ENCODE data around the gene CMC4. TPM values are rescaled to one million over a fixed set of nuclear protein-coding genes. Genes with fewer than 3 reads are reported as not detected.

Gene CMC4
- total and polyA plus RNA-seq, 5 donors from 2014 or later: 3.7 to 22.9 (median 18.8) TPM

DNA sequence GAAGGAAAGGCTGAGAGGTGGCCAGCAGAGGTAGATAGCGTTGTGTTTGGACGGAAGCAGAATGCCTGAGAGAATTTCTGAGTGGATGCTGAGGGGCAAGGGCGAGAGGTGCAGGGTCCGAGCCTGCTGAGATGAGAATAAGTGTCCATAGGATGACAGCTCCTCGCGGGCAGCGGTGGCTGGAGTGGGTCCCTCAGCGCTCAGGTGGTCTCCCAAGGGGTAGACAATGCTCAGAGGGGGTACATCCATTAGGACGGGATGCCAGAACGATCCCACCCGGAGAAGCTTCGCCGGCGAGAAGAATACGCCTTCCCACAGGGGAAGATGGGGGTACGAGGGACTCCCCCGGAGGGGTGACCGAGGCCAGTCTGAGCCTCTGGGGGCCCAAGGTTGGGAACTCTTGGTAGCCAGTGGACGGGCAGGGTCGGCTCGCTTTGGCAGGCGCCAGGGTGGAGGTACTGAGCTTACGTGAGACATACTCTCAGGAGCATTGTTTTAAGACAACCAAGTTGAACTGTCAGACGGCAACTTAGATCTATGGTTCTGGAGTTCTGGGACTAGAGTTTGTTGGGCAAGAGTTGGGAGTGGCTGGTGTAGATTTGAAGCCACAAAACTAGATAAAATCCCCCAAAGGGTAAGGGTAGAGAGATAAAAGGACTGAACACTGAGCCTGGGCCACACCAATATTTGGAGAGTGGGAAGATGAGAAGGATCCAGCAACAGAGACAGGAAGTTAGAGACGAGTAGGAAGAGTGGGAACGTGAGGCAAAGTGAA, 16.2 kb upstream of the CMC4 start:
- Mint-ChIP-seq H3K27ac (peak overlapping the region in 2 of 3 donors; percentile 3 to 50), H3K9me3 (no peaks in the 10 kb centered on the region), H3K4me1 (peaks cover 0 to 13% (median 1%) of the 10 kb centered on the region in 4 donors), H3K4me3 (no peak overlapping the region), H3K27me3 (no peaks in the 10 kb centered on the region), H3K36me3 (peaks cover 2% of the 10 kb centered on the region)
- no peaks in the 10 kb centered on the region for H3K4me1 ChIP-seq (ENCODE audit: control insufficient read depth, insufficient read depth, low read length, poor library complexity, severe bottlenecking)
- no peak overlapping the region for H3K4me3 ChIP-seq (ENCODE audit: low read depth, low read length)
- no peak overlapping the region for H3K27ac ChIP-seq (ENCODE audit: insufficient read depth, low read length, poor library complexity, severe bottlenecking)
- no peaks in the 10 kb centered on the region for H3K9me3 ChIP-seq (ENCODE audit: control insufficient read depth in 2 of 2, low read length in 2 of 2)
- no peaks in the 10 kb centered on the region for H3K27me3 ChIP-seq (ENCODE audit: control insufficient read depth, insufficient read depth, low read length)
- no peak for DNase-seq
- no peak for ATAC-seq (ENCODE audit: low read depth in 2 of 2)
- peaks cover 23% of the 10 kb centered on the region for H3K36me3 ChIP-seq (ENCODE audit: control insufficient read depth, insufficient read depth, low read length)

- Mint-ChIP-seq H3K4me3 (no peak overlapping the region), H3K27ac (peak overlapping the region in 1 of 3 donors; percentile 83), H3K9me3 (no peaks in the 10 kb centered on the region), H3K27me3 (no peaks in the 10 kb centered on the region), H3K4me1 (peaks cover 0 to 13% (median 1%) of the 10 kb centered on the region in 4 donors), H3K36me3 (no peaks in the 10 kb centered on the region)
- Histone ChIP-seq H3K27ac (ENCODE audit: insufficient read depth, low read length, poor library complexity, severe bottlenecking) (no peak overlapping the region), H3K27me3 (ENCODE audit: control insufficient read depth, insufficient read depth, low read length) (no peaks in the 10 kb centered on the region), H3K9me3 (ENCODE audit: control insufficient read depth in 2 of 2, low read length in 2 of 2) (no peaks in the 10 kb centered on the region), H3K4me3 (ENCODE audit: low read depth, low read length) (no peak overlapping the region), H3K4me1 (ENCODE audit: control insufficient read depth, insufficient read depth, low read length, poor library complexity, severe bottlenecking) (no peaks in the 10 kb centered on the region), H3K36me3 (ENCODE audit: control insufficient read depth, insufficient read depth, low read length) (peaks cover 24% of the 10 kb centered on the region)
- DNase-seq: peak; percentile 16 to 45 (median 30)
- ATAC-seq (ENCODE audit: low read depth in 2 of 2): no peak
Observed at GRCh38 chrX:155086202-155086840, 15.4 kb upstream of the CMC4 start.

- Histone ChIP-seq H3K36me3 (ENCODE audit: control insufficient read depth, insufficient read depth, low read length) (peaks cover 11% of the 10 kb centered on the region), H3K4me1 (ENCODE audit: control insufficient read depth, insufficient read depth, low read length, poor library complexity, severe bottlenecking) (peaks cover 31% of the 10 kb centered on the region), H3K27me3 (ENCODE audit: control insufficient read depth, insufficient read depth, low read length) (no peaks in the 10 kb centered on the region), H3K4me3 (ENCODE audit: low read depth, low read length) (peak overlapping the region; percentile 81), H3K9me3 (ENCODE audit: control insufficient read depth in 2 of 2, low read length in 2 of 2) (no peaks in the 10 kb centered on the region), H3K27ac (ENCODE audit: insufficient read depth, low read length, poor library complexity, severe bottlenecking) (peak overlapping the region; percentile 82)
- H3K4me3 Mint-ChIP-seq: peak overlapping the region; percentile 89 to 97 (median 94)
- DNase-seq (peak in 1 of 3 donors; percentile 48), ATAC-seq (ENCODE audit: low read depth in 2 of 2) (no peak)
- peak overlapping the region; percentile 54 to 94 (median 93) for H3K27ac Mint-ChIP-seq
- H3K36me3 Mint-ChIP-seq: peaks cover 12% of the 10 kb centered on the region
- no peaks in the 10 kb centered on the region for H3K27me3 Mint-ChIP-seq
- peaks cover 0 to 2% (median 0%) of the 10 kb centered on the region in 7 donors for H3K9me3 Mint-ChIP-seq
- peaks cover 9 to 60% (median 43%) of the 10 kb centered on the region in 4 donors for H3K4me1 Mint-ChIP-seq
Observed at GRCh38 chrX:155071694-155072280, 851 bp upstream of the CMC4 start.

DNA sequence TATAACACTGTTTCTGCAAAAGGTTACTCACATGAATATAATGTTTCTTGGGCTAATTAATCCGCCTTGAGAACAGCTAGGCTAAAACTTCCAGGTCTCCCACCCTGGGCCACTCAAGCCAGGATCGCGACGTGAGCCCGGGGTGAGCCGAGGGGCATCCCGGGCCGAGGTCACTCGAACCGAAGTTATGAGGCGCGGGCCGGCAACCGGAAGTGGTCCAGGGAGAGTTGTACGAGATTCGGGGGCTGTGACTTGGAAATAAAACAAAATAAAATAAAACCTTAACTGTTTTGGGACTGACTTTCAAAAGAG, 317 bp downstream of the CMC4 start:
- no peak for ATAC-seq (ENCODE audit: low read depth in 2 of 2)
- peak overlapping the region; percentile 70 to 95 (median 82) for H3K4me3 Mint-ChIP-seq
- Histone ChIP-seq H3K27ac (ENCODE audit: insufficient read depth, low read length, poor library complexity, severe bottlenecking) (peak overlapping the region; percentile 82), H3K36me3 (ENCODE audit: control insufficient read depth, insufficient read depth, low read length) (peaks cover 7% of the 10 kb centered on the region), H3K27me3 (ENCODE audit: control insufficient read depth, insufficient read depth, low read length) (no peaks in the 10 kb centered on the region), H3K4me1 (ENCODE audit: control insufficient read depth, insufficient read depth, low read length, poor library complexity, severe bottlenecking) (peaks cover 31% of the 10 kb centered on the region), H3K9me3 (ENCODE audit: control insufficient read depth in 2 of 2, low read length in 2 of 2) (no peaks in the 10 kb centered on the region), H3K4me3 (ENCODE audit: low read depth, low read length) (peak overlapping the region; percentile 92)
- H3K36me3 Mint-ChIP-seq: peaks cover 9% of the 10 kb centered on the region
- H3K27ac Mint-ChIP-seq: peak overlapping the region; percentile 61 to 89 (median 83)
- DNase-seq: no peak
- no peaks in the 10 kb centered on the region for H3K27me3 Mint-ChIP-seq
- H3K9me3 Mint-ChIP-seq: peaks cover 0 to 2% (median 0%) of the 10 kb centered on the region in 7 donors
- peaks cover 9 to 58% (median 43%) of the 10 kb centered on the region in 4 donors for H3K4me1 Mint-ChIP-seq

DNA sequence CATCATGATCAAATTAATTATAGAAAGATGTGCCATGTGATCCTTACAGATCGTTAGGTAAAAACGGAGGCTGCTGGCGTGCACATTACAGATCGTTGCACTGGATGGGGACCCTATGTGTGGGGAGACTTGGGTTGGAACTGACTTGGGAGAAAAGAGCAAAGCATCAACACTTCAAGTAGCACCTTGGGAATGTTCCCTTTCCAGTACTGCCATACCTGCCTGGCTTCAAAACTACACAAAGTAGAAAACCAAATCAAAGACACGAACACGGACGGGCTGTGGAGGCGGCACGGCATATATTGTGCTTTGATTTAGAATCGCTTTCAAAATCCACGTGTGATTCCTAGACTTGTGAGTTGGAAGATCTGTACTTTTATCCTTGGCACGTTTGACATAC, 898 bp downstream of the CMC4 start:
- no peaks in the 10 kb centered on the region for H3K27me3 Mint-ChIP-seq
- Histone ChIP-seq H3K27me3 (ENCODE audit: control insufficient read depth, insufficient read depth, low read length) (no peaks in the 10 kb centered on the region), H3K4me3 (ENCODE audit: low read depth, low read length) (peak overlapping the region; percentile 92), H3K9me3 (ENCODE audit: control insufficient read depth in 2 of 2, low read length in 2 of 2) (no peaks in the 10 kb centered on the region), H3K27ac (ENCODE audit: insufficient read depth, low read length, poor library complexity, severe bottlenecking) (peak overlapping the region; percentile 82), H3K36me3 (ENCODE audit: control insufficient read depth, insufficient read depth, low read length) (peaks cover 7% of the 10 kb centered on the region), H3K4me1 (ENCODE audit: control insufficient read depth, insufficient read depth, low read length, poor library complexity, severe bottlenecking) (peaks cover 31% of the 10 kb centered on the region)
- H3K4me3 Mint-ChIP-seq: peak overlapping the region; percentile 70 to 95 (median 82)
- peaks cover 4% of the 10 kb centered on the region for H3K36me3 Mint-ChIP-seq
- ATAC-seq (ENCODE audit: low read depth in 2 of 2): no peak
- peaks cover 9 to 52% (median 40%) of the 10 kb centered on the region in 4 donors for H3K4me1 Mint-ChIP-seq
- H3K27ac Mint-ChIP-seq: peak overlapping the region; percentile 4 to 89 (median 61)
- peaks cover 0 to 2% (median 0%) of the 10 kb centered on the region in 7 donors for H3K9me3 Mint-ChIP-seq
- DNase-seq: no peak

- H3K27ac ChIP-seq (ENCODE audit: insufficient read depth, low read length, poor library complexity, severe bottlenecking): peak overlapping the region; percentile 14
- H3K4me1 ChIP-seq (ENCODE audit: control insufficient read depth, insufficient read depth, low read length, poor library complexity, severe bottlenecking): peaks cover 30% of the 10 kb centered on the region
- Mint-ChIP-seq H3K36me3 (peaks cover 4% of the 10 kb centered on the region), H3K27ac (peak overlapping the region; percentile 2 to 61 (median 60)), H3K27me3 (no peaks in the 10 kb centered on the region), H3K4me1 (peaks cover 9 to 51% (median 39%) of the 10 kb centered on the region in 4 donors), H3K9me3 (peaks cover 0 to 2% (median 0%) of the 10 kb centered on the region in 7 donors), H3K4me3 (peak overlapping the region in 3 of 4 donors; percentile 79 to 95 (median 85))
- H3K9me3 ChIP-seq (ENCODE audit: control insufficient read depth in 2 of 2, low read length in 2 of 2): no peaks in the 10 kb centered on the region
- peaks cover 6% of the 10 kb centered on the region for H3K36me3 ChIP-seq (ENCODE audit: control insufficient read depth, insufficient read depth, low read length)
- DNase-seq: no peak
- peak overlapping the region; percentile 92 for H3K4me3 ChIP-seq (ENCODE audit: low read depth, low read length)
- H3K27me3 ChIP-seq (ENCODE audit: control insufficient read depth, insufficient read depth, low read length): no peaks in the 10 kb centered on the region
- no peak for ATAC-seq (ENCODE audit: low read depth in 2 of 2)
Observed at GRCh38 chrX:155069414-155069813, 1.5 kb downstream of the CMC4 start.

DNA sequence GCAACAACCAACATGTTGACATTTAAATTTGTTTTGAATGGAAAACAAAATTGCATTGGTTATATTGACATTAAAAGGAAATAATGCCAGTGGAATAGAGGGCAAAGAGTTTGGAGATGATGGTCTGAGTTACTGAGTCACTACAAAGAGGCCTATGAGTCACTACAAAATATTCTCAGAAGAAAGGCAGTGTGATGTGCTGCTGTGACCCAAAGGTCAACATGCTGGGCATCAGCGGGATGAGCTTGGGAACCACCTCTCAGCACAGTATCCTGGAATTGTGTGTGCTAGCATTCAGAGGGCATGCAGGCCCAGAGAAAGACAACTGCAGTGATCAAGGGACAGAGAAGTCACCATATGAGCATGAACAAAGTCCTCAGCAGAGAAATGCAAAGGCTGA, 2.8 kb downstream of the CMC4 start:
- no peaks in the 10 kb centered on the region for H3K27me3 ChIP-seq (ENCODE audit: control insufficient read depth, insufficient read depth, low read length)
- Mint-ChIP-seq H3K4me3 (peak overlapping the region in 1 of 4 donors; percentile 66), H3K27me3 (no peaks in the 10 kb centered on the region), H3K27ac (peak overlapping the region in 1 of 3 donors; percentile 59), H3K9me3 (no peaks in the 10 kb centered on the region), H3K36me3 (no peaks in the 10 kb centered on the region), H3K4me1 (peaks cover 0 to 38% (median 28%) of the 10 kb centered on the region in 4 donors)
- ATAC-seq (ENCODE audit: low read depth in 2 of 2) (no peak), DNase-seq (no peak)
- H3K4me3 ChIP-seq (ENCODE audit: low read depth, low read length): no peak overlapping the region
- H3K36me3 ChIP-seq (ENCODE audit: control insufficient read depth, insufficient read depth, low read length): no peaks in the 10 kb centered on the region
- peaks cover 23% of the 10 kb centered on the region for H3K4me1 ChIP-seq (ENCODE audit: control insufficient read depth, insufficient read depth, low read length, poor library complexity, severe bottlenecking)
- H3K9me3 ChIP-seq (ENCODE audit: control insufficient read depth in 2 of 2, low read length in 2 of 2): no peaks in the 10 kb centered on the region
- H3K27ac ChIP-seq (ENCODE audit: insufficient read depth, low read length, poor library complexity, severe bottlenecking): no peak overlapping the region
